HG02970 (cell line): Measurements from ENCODE around the gene ADRM1.

Experiments
- ATAC-seq: cut with Tn5 transposase; IDR thresholded peaks from one replicate; pipeline ENCODE4 v1.9.1; 2021; ENCODE audit warnings: mild to moderate bottlenecking, moderate library complexity, moderate number of reproducible peaks; ENCODE audit not compliant: unreplicated experiment, low FRiP score

The ADRM1 gene

GRCh38 chr20:62335532-62335931 lies 32.7 kb downstream of the ADRM1 start:
- ATAC-seq: no peak

DNA sequence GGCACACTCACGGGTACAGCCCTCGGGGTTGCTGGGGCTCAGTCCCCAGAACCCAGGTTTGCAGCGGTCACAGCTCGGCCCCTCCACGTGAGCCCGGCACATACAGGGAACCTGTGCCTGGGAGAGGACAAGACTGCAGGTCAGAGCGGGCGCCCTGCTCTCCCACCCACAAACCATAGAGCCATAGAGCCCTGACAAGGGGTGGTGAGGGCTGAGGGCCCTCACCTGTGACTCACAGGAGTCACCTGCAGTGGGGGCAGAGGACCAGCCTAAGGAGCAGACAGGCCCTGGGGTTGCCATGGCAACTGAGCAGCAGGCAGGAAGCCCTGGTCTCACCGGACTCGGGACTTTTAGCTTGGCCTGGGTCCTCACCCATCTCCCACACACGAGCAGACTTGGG lies 33.5 kb downstream of the ADRM1 start:
- ATAC-seq: no peak

DNA sequence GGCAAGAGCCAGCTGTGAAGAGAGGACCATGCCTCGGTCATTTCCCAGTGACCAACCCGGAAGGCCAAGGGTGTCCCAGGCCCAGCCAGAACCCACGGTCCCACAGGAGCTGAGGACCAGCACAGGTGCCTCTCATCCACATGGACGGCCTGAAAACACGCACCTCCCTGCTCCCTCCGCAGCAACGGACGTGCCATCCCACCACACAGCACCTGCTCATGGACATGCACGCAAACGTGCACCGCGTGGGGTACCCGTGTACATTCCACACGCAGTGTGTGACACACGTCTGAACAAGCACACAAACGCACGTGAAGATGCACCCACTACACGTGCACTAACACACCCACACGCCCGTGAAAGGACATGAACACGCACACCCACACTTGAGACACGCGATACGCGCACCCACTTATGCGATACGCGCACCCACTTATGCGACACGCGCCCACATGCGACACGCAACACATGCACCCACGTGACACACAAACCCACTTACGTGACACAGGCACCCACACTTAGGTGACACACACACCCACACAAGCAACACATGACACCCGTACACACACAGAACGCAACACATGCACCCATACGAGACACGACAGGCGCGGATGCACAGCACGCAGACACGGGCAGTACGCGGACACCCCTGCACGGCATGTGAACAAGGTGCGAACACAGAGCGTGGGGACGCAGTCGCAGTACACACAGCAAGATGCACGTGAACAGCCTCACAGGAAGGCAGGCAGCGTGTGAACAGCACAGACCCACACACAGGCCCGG lies 34.2 kb downstream of the ADRM1 start:
- no peak for ATAC-seq

GRCh38 chr20:62337558-62338293 lies 34.9 kb downstream of the ADRM1 start:
- no peak for ATAC-seq

GRCh38 chr20:62338294-62338620 lies 35.5 kb downstream of the ADRM1 start:
- ATAC-seq: no peak

GRCh38 chr20:62339647-62340062 lies 36.9 kb downstream of the ADRM1 start:
- peak; percentile 60 for ATAC-seq

DNA sequence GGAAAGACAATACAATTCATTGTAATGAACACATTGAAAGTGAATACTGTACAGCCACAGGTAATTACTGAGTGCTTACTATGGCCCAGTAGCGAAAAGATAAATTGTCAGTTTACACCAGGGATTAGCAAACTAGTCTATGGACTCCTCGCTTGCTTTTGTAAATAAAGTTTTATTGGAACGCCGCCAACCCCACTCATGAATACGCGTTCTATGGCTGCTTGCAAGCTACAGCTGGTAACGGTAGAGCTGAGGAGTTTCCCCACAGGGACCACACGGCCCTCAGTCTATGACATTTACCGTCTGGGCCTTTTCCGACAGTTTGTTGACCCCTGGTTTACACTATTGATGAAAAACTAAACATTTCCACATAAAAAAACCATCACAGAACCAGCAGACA lies 40.1 kb downstream of the ADRM1 start:
- ATAC-seq: no peak

GRCh38 chr20:62344092-62344491 lies 41.3 kb downstream of the ADRM1 start:
- ATAC-seq: no peak

- ATAC-seq: no peak
Measured at GRCh38 chr20:62344782-62345181, 42.0 kb downstream of the ADRM1 start.

- ATAC-seq: no peak
Measured at GRCh38 chr20:62345681-62346370, 43.0 kb downstream of the ADRM1 start.

- ATAC-seq: no peak
Measured at GRCh38 chr20:62346398-62347150, 43.8 kb downstream of the ADRM1 start.

DNA sequence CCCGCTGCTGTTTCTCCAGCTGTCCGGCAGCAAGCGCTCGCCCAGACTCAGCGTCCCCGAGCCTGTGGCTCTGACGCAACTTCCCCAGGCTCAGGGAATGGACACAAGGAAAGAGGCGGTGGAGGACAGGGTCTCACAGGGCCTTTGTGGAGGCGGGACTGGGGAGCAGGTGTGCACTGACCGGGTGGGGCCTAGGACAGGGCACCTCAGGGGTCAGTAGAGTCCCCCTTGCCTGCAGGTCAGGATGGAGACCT lies 44.3 kb downstream of the ADRM1 start:
- ATAC-seq: no peak

DNA sequence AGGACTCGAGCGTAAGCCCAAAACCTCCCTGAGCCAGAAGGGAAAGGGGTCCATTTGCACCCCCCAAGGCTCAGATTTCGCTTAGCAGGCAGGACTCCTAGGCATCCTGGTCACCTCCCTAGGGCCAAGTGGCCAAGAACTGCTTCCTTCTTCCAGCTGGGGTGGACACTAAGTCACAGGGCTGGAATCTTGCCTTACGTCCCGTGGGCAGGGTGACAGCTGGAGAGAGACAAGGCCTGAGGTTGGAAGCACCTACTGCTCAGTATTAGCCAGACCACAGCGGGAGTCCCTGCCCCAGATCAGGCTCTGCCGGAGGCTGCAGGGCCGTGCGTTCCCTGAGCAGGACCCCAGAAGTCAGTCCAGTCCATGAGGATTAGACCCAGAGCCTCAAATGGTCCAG lies 44.6 kb downstream of the ADRM1 start:
- ATAC-seq: no peak

- no peak for ATAC-seq
Measured at GRCh38 chr20:62348604-62349003, 45.8 kb downstream of the ADRM1 start.

DNA sequence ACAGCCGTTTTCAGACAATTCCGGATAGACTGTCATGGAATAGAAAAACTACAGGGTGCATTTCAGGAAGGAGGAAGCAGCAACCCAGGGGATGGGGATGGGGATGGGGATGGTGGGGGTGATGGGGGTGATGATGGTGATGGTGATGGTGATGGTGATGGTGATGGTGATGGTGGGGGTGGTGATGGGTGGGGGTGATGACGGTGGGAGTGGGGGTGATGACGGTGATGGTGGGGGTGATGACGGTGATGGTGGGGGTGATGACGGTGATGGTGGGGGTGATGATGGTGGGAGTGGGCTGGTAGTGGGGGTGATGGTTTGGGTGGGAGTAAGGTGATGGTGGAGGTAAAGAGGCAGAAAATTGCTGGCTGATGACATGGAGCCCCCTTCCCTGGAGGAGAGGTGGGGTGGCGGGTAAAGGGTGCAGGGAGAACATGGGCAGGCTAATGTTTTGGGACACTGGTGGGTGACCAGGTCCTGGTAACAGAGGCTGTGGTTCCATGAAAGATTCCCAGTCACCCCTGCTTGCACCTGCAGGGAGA lies 46.8 kb downstream of the ADRM1 start:
- no peak for ATAC-seq

- no peak for ATAC-seq
Measured at GRCh38 chr20:62350098-62350628, 47.4 kb downstream of the ADRM1 start.

- no peak for ATAC-seq
Measured at GRCh38 chr20:62350629-62351422, 48.0 kb downstream of the ADRM1 start.

- ATAC-seq: no peak
Measured at GRCh38 chr20:62351469-62352401, 48.9 kb downstream of the ADRM1 start.
